ENCODE results near the gene KCNH3. TPM values are rescaled to one million over a fixed set of nuclear protein-coding genes. Genes with fewer than 3 reads are reported as not detected.

KCNH3 gene
- total RNA-seq, 2 experiments from 2014 or later: 2.4 to 3.3 TPM

DNA sequence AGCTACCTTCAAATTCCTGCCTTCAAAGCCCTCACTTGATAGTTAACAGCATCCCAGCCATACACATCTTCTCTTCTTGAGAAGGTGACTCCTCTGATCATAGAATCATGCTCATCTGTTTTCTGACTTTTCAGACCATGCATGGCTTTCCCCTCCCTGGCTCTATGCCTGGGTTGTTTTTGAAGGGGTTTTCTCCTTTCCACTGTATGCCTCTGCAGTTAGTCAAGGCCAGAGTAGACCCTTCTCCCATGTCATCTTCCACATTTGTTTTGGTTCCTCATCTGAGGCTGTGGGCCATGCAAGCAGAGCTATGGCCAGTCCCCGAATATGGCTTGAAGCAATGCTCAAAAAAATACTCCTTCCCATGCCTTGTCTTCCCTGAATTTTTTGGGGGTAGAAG, 43.4 kb downstream of the KCNH3 start:
- Mint-ChIP-seq H3K27me3 (no peaks in the 10 kb centered on the region), H3K4me3 (no peak overlapping the region), H3K36me3 (ENCODE audit: low read depth) (peaks cover 15% of the 10 kb centered on the region), H3K4me1 (peaks cover 21% of the 10 kb centered on the region), H3K9me3 (ENCODE audit: low read depth) (no peaks in the 10 kb centered on the region), H3K27ac (no peak overlapping the region)
- POLR2A ChIA-PET: no interaction called here
- intact Hi-C loops (cut with DNase I, micrococcal nuclease): no loop called here
- DNase-seq (no peak), ATAC-seq (no peak)
- CTCF ChIA-PET: interaction anchor here (0.6 to 1.5 kb wide), 7 partner anchors 13 to 575 kb away, joined by 3 to 5 read pairs (median 3); no protein-coding TSS in a partner anchor

DNA sequence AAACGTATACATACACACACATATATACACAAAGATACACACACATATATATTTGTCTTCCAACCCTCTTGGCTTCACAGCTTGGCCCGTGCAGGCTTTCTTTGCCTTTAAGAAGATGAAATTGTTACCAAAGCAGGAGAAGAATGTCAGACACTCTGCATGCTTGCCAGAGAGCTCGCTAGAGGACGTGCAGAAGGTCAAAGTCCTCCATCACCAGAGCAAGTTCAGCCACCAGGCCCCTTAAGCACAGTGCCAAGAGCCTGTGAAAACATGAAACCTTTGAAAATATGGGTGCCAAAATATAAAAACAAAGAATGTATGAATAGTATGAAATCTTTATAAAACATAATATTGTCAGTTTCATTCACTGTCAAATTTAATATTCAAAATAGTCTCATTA, 44.0 kb downstream of the KCNH3 start:
- Mint-ChIP-seq H3K9me3 (ENCODE audit: low read depth) (no peaks in the 10 kb centered on the region), H3K36me3 (ENCODE audit: low read depth) (peaks cover 15% of the 10 kb centered on the region), H3K4me1 (peaks cover 21% of the 10 kb centered on the region), H3K4me3 (no peak overlapping the region), H3K27me3 (no peaks in the 10 kb centered on the region), H3K27ac (no peak overlapping the region)
- ChIA-PET POLR2A (no interaction called here), CTCF (interaction anchor here (0.6 to 1.6 kb wide), 4 partner anchors 47 to 313 kb away, joined by 3 to 10 read pairs (median 4); no protein-coding TSS in a partner anchor)
- no peak for ATAC-seq
- DNase-seq: no peak
- intact Hi-C loops (cut with DNase I, micrococcal nuclease): no loop called here

DNA sequence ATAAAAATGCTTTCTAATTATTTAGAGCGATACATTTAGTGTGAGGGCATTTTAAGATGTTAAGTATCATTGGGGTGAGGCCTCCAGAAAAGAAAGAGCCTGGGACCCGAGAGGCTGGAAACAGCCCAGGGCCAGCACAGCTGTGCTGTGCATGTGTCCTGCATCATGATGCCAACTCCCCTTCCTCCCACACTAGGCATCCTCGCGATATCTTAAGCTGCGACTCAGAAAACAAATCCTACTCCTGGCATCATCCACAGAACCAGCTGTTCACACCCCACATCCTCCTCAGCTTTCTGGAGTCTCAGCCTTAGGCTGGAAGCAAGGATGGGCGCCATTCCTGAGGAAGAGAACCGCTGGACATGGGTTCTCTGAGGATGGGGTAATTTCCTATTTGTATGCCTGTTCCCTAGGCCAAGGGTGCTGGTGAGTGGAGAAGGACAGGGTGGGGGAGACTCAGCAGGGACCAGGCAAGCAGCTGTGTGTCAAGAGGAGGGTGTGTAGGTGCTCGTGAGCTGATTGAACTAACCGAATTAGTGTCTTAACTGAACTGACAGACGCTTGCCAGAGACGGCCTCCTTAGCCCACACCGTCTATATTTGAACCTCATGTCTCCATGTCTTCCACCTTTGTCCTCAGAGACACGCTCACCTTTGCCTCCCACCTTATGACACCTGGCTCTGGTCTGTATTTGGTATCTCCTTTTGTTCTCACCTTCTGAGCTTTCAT, 44.7 kb downstream of the KCNH3 start:
- Mint-ChIP-seq H3K4me1 (peaks cover 21% of the 10 kb centered on the region), H3K36me3 (ENCODE audit: low read depth) (peaks cover 15% of the 10 kb centered on the region), H3K4me3 (no peak overlapping the region), H3K9me3 (ENCODE audit: low read depth) (no peaks in the 10 kb centered on the region), H3K27ac (no peak overlapping the region), H3K27me3 (no peaks in the 10 kb centered on the region)
- intact Hi-C loops (cut with DNase I, micrococcal nuclease): no loop called here
- ATAC-seq (no peak), DNase-seq (no peak)
- CTCF ChIA-PET: interaction anchor here (0.6 to 1.6 kb wide), 5 partner anchors 12 to 234 kb away, joined by 3 to 10 read pairs (median 5); no protein-coding TSS in a partner anchor
- POLR2A ChIA-PET: no interaction called here

DNA sequence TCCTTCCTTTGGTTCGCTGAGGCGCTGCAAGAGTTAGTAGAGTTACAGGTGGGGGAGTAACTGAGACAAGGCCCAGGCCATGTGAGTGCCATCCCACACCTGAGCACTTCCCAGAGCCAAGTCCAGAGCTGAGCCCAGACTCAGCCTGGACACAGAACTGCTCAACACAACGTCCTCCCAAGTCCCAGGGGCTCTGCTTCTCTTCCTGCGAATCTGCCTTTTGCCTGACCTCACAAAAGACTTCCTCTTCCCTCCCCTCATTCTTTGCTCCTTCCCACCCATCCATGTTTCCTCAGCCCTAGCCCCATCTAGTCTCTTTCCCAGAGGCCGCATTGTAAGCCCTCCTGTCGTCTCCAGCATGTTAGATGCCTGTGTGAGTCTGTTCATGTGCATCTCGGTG, 45.8 kb downstream of the KCNH3 start:
- ChIA-PET CTCF (interaction anchor here (1.2 to 1.4 kb wide), 2 partner anchors 13 to 234 kb away, joined by 3 to 5 read pairs; no protein-coding TSS in a partner anchor), POLR2A (no interaction called here)
- Mint-ChIP-seq H3K36me3 (ENCODE audit: low read depth) (peaks cover 13% of the 10 kb centered on the region), H3K27me3 (no peaks in the 10 kb centered on the region), H3K4me3 (no peak overlapping the region), H3K27ac (no peak overlapping the region), H3K4me1 (peaks cover 20% of the 10 kb centered on the region), H3K9me3 (ENCODE audit: low read depth) (no peaks in the 10 kb centered on the region)
- intact Hi-C loops (cut with DNase I, micrococcal nuclease): no loop called here
- ATAC-seq: no peak
- no peak for DNase-seq

DNA sequence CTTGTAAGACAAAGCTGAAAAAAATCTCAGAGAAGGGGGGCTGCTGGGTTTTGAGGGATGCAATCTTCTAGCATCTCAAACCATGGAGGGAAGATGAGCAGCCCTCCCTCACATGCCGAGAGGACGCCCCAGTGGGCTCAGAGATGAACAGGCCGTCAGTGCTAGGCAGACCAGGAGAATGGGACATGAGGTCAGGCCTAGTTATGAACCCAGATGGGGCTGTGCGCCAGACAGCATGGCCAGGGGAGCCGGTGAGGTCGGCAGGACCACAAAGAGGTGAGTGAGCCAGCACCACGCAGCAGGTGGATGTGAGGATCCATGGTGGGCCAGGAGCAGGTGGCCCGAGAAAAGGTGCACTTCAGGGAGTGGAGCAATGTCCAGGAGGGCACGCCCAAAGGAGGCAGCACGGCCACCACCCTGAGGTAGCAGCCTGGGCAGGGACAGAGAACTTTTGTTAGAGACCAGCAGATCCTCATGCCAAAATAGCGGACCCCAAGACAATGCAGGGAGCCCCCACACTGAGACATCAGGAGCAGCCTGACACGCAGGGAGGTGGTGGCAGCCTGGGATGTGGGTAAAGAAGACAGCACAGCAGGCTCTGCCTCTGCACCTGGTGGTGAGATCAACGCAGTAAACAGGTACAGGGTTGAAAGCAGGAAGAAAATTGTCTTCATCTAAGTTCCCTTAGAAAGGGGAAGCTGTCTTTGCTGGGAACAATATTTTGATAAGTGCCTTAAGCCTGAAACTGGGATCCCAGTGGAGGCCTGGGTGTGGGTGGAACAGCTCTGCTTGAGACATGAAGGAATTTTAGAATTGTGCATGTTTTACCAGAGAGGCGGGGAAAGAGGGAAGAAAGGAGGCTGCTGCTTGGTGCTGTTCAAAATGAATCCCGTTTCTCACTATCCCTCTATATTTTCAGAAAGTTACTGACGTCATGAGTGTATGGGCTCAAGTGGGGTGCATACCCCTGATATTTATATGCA, 46.9 kb downstream of the KCNH3 start:
- Mint-ChIP-seq H3K4me1 (peaks cover 15% of the 10 kb centered on the region), H3K27ac (no peak overlapping the region), H3K27me3 (no peaks in the 10 kb centered on the region), H3K9me3 (ENCODE audit: low read depth) (no peaks in the 10 kb centered on the region), H3K4me3 (no peak overlapping the region), H3K36me3 (ENCODE audit: low read depth) (peaks cover 18% of the 10 kb centered on the region)
- ChIA-PET CTCF (interaction anchor here (1.2 kb wide), 1 partner anchor 235 kb away, joined by 3 read pairs; no protein-coding TSS in a partner anchor), POLR2A (no interaction called here)
- DNase-seq (no peak), ATAC-seq (no peak)
- intact Hi-C loops (cut with DNase I, micrococcal nuclease): no loop called here

DNA sequence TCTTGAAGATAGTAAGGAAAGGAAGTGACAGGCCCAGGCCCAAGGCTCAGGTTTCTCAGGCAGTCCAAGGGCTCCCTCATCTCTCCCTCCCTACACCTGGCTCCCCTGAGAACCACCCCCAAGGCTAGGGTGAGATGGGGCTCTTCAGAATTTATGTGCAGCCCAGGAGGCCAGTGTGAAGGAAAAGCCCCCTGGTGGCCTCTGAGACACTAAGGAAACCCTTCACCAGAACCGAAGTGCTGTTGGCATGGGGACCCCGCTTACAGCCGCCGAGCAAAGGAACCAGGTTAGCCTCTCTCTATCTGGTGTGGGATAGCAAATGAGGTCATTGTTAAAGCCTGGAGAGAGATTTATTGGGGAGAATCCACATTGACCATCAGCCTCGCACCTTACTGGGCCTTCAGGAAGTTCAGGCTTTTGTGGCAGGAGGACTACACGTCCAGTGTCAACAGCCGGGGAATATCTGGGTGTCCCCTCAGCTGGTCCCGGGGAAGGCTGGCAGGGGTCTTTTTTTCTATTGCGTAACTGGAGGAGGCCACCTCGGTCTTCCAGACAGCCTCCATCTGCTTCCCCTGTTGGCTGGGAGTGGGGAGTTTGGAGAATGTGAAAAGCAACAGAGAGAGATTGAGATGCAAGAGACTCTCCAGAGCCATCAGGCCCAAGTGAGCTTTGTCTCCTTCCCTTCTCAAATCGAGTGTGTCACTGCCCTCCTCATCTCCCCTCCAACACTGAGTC, 48.5 kb downstream of the KCNH3 start:
- no peak overlapping the region for H3K27ac Mint-ChIP-seq
- CTCF ChIA-PET: no interaction called here
- no peak for DNase-seq
- H3K4me3 Mint-ChIP-seq: no peak overlapping the region
- no peaks in the 10 kb centered on the region for H3K9me3 Mint-ChIP-seq (ENCODE audit: low read depth)
- H3K36me3 Mint-ChIP-seq (ENCODE audit: low read depth): peaks cover 26% of the 10 kb centered on the region
- intact Hi-C loops (cut with DNase I, micrococcal nuclease): no loop called here
- peaks cover 3% of the 10 kb centered on the region for H3K4me1 Mint-ChIP-seq
- no peak for ATAC-seq
- POLR2A ChIA-PET: no interaction called here
- no peaks in the 10 kb centered on the region for H3K27me3 Mint-ChIP-seq

DNA sequence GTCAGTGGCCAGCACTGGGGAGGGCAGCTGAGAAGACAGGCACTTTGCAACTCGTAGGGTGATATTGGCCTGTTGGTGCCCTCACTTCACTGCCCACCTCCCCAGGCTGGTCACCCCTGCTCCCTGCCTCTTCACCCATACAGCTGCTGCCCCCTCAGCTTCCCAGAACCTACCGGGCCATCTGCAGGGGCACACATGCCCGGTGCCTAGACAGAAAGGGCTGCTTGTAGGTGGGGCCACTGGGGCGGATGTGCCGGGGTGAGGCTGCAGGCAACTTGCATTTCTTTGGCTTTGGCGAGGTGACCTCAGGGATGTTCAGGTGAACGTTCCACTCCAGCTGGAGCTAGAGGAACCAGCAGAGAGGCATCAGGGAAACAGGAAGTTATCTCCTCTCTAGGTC, 49.5 kb downstream of the KCNH3 start:
- ChIA-PET POLR2A (no interaction called here), CTCF (interaction anchor here (1.1 kb wide), 1 partner anchor 27 kb away, joined by 3 read pairs; no protein-coding TSS in a partner anchor)
- ATAC-seq: no peak
- Mint-ChIP-seq H3K9me3 (ENCODE audit: low read depth) (no peaks in the 10 kb centered on the region), H3K4me1 (no peaks in the 10 kb centered on the region), H3K27ac (no peak overlapping the region), H3K27me3 (no peaks in the 10 kb centered on the region), H3K4me3 (no peak overlapping the region), H3K36me3 (ENCODE audit: low read depth) (peaks cover 22% of the 10 kb centered on the region)
- no peak for DNase-seq
- intact Hi-C loops (cut with DNase I, micrococcal nuclease): no loop called here

DNA sequence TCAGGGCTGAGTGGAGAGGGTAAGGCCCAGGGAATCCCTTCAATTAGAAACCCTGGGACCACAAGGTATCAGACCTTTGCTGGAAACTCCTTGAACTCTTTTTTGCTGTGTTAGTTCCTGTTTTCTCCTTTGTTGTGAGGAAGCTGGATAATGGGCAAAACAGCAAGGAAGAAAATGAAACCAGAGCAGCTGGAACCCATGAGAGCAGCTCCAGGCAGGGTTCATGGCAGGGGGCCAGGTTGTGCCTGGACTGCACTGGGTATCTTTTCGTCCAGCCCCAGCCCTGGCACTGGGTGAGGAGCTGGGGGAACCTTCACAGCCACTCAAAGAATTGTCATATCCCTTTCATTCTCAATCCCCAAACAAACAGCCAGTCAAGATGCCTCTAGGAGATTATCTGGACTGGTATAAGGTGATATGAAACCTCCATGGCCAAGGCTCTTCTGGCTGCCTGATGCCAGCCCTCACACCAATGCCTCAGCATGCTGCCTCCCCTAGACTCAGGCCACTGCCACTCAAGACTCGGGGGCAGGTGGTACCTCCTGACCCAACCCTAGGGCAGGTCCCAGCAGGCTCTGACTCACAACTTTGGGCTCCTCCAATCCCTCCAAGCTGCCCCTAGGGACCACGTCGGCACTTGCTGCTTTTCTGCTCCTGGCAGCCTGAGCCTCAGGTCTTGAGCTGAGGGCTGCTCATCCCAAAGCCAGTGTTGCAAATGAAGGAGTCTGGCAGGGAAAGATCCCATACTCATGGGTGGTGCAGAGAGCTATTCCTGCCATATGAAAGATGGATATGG, 50.1 kb downstream of the KCNH3 start:
- H3K9me3 Mint-ChIP-seq (ENCODE audit: low read depth): no peaks in the 10 kb centered on the region
- ChIA-PET CTCF (interaction anchor here (0.7 to 1.1 kb wide), 2 partner anchors 27 to 458 kb away, joined by 3 read pairs; partner anchors contain the start of gene TUBA1B), POLR2A (interaction anchor here (0.6 kb wide), 1 partner anchor 185 kb away, joined by 3 read pairs; no protein-coding TSS in a partner anchor)
- H3K4me1 Mint-ChIP-seq: no peaks in the 10 kb centered on the region
- H3K36me3 Mint-ChIP-seq (ENCODE audit: low read depth): peaks cover 22% of the 10 kb centered on the region
- no peak overlapping the region for H3K4me3 Mint-ChIP-seq
- H3K27me3 Mint-ChIP-seq: no peaks in the 10 kb centered on the region
- ATAC-seq (no peak), DNase-seq (no peak)
- intact Hi-C loops (cut with DNase I, micrococcal nuclease): no loop called here
- no peak overlapping the region for H3K27ac Mint-ChIP-seq

DNA sequence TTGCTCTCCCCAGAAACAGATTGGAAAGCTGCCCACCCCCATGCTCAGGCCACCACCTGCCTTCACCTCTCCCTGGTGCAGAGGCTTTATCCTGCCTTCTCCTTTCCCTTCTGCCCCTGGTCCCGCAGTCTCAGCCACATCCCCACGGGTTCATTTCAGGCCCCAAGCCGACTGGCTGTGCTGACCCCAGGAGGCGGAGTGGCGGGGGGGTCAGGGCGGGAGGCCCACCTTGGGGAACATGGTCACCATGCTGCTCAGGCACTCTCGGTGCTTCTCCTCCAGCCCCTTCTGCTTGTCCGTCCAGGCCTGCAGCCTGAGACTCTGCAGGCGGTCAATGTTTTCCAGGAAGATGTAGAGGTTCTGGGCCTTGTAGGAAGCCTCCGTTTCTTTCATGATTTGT, 59.7 kb downstream of the KCNH3 start:
- H3K27ac Mint-ChIP-seq: no peak overlapping the region
- no peaks in the 10 kb centered on the region for H3K27me3 Mint-ChIP-seq
- no peak for DNase-seq
- no peaks in the 10 kb centered on the region for H3K9me3 Mint-ChIP-seq (ENCODE audit: low read depth)
- ATAC-seq: no peak
- H3K36me3 Mint-ChIP-seq (ENCODE audit: low read depth): no peaks in the 10 kb centered on the region
- ChIA-PET CTCF (interaction anchor here (0.6 kb wide), 1 partner anchor 48 kb away, joined by 3 read pairs; no protein-coding TSS in a partner anchor), POLR2A (no interaction called here)
- intact Hi-C loops (cut with DNase I, micrococcal nuclease): no loop called here
- H3K4me1 Mint-ChIP-seq: no peaks in the 10 kb centered on the region
- no peak overlapping the region for H3K4me3 Mint-ChIP-seq

DNA sequence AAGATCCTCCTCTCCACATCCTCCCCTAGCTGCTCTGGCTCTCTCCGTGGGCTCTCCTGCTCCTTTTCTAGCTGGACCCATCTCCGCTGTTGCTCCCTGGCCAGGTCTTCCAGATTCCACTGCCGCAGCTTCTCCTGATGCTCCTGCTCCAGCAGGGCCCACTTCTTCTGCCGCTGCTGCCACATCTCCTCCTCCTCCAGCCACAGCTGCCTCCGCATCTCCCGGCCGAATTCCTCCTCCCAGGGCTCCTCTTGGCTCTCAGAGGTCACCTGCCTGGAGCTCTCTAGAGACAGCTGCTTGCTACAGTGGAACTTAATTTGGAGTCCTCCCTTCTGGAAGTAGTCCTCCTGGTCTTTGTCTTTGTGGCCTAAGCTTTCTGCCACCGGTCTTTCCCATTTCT, 61.1 kb downstream of the KCNH3 start:
- Mint-ChIP-seq H3K4me3 (no peak overlapping the region), H3K9me3 (ENCODE audit: low read depth) (no peaks in the 10 kb centered on the region), H3K27ac (no peak overlapping the region), H3K36me3 (ENCODE audit: low read depth) (no peaks in the 10 kb centered on the region), H3K27me3 (no peaks in the 10 kb centered on the region), H3K4me1 (no peaks in the 10 kb centered on the region)
- CTCF ChIA-PET: interaction anchor here (0.6 to 1.2 kb wide), 4 partner anchors 12 to 386 kb away, joined by 3 to 4 read pairs (median 4); no protein-coding TSS in a partner anchor
- intact Hi-C loops (cut with DNase I, micrococcal nuclease): no loop called here
- POLR2A ChIA-PET: no interaction called here
- ATAC-seq (no peak), DNase-seq (no peak)

Data from activated CD4-positive, alpha-beta T cell treated with anti-CD3 and anti-CD28 coated beads for 36 hours (primary cell).